ENCODE results near the gene ZNF609. TPM values are rescaled to one million over a fixed set of nuclear protein-coding genes. Genes with fewer than 3 reads are reported as not detected.

The ZNF609 gene
- total and polyA plus RNA-seq, 7 donors = 4.8 to 35.2 (median 29.6) TPM

DNA sequence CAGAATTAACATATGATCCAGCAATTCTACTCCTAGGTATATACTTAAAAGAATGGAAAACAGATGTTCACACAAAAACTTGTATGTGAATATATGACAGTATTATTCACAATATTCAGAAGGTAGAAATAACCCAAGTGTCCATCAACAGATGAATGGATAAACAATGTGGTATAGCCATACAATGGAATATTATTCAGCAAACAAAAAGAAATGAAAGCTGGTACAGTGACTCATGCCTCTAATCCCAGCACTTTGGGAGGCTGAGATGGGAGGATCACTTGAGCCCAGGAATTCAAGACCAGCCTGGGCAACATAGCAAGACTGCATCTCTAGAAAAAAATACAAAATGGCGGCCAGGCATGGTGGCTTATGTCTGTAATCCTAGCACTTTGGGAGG is 185.6 kb downstream of the ZNF609 start:
- TF ChIP-seq POLR2AphosphoS5 (IDR thresholded peaks at IDR 0.05) (no peak), EP300 (IDR thresholded peaks at IDR 0.05) (no peak), POLR2A (IDR thresholded peaks at IDR 0.05) (no peak)
- TF ChIP-seq, protein P1, sequence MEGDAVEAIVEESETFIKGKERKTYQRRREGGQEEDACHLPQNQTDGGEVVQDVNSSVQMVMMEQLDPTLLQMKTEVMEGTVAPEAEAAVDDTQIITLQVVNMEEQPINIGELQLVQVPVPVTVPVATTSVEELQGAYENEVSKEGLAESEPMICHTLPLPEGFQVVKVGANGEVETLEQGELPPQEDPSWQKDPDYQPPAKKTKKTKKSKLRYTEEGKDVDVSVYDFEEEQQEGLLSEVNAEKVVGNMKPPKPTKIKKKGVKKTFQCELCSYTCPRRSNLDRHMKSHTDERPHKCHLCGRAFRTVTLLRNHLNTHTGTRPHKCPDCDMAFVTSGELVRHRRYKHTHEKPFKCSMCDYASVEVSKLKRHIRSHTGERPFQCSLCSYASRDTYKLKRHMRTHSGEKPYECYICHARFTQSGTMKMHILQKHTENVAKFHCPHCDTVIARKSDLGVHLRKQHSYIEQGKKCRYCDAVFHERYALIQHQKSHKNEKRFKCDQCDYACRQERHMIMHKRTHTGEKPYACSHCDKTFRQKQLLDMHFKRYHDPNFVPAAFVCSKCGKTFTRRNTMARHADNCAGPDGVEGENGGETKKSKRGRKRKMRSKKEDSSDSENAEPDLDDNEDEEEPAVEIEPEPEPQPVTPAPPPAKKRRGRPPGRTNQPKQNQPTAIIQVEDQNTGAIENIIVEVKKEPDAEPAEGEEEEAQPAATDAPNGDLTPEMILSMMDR (IDR thresholded peaks at IDR 0.05) = no peak
- DNase-seq = no peak
- H3K27ac ChIP-seq = no peak overlapping the region
- no peak overlapping the region for H3K4me3 ChIP-seq
- intact Hi-C loops (cut with DNase I) = no loop called here
- no peaks in the 10 kb centered on the region for H3K27me3 ChIP-seq
- H3K36me3 ChIP-seq = no peaks in the 10 kb centered on the region
- no peaks in the 10 kb centered on the region for H3K9me3 ChIP-seq
- WGBS, 2 donors = 95 to 100% methylated on average over 1 of the region's 1 CpG
- no peaks in the 10 kb centered on the region for H3K4me1 ChIP-seq

DNA sequence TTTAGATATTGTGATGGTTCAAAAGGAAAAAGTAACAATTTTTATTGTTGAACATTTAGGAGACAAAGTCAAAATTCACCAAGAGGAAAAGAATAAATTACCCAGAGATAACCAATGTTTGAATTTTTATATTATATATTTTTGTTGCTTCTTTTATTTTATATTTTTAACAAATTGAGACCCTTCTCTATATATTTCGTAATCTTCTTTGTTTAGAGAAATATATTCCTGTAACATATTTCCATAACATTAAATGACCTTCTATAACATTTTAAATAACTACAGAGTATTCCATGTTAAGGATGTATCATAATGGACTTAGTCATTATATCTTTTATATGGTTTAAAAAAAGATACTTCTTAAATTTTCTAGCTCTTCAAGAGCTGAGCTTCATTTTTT is 187.0 kb downstream of the ZNF609 start:
- no peaks in the 10 kb centered on the region for H3K36me3 ChIP-seq
- no peak for TF ChIP-seq POLR2AphosphoS5 (IDR thresholded peaks at IDR 0.05)
- TF ChIP-seq, protein P1 (IDR thresholded peaks at IDR 0.05) = no peak
- no peak for DNase-seq
- H3K9me3 ChIP-seq = no peaks in the 10 kb centered on the region
- H3K4me3 ChIP-seq = no peak overlapping the region
- intact Hi-C loops (cut with DNase I) = no loop called here
- H3K27me3 ChIP-seq = no peaks in the 10 kb centered on the region
- 97 to 98% methylated on average over 1 of the region's 1 CpG for WGBS, 2 donors
- H3K4me1 ChIP-seq = peaks cover 0 to 6% (median 1%) of the 10 kb centered on the region in 4 donors
- no peak overlapping the region for H3K27ac ChIP-seq

DNA sequence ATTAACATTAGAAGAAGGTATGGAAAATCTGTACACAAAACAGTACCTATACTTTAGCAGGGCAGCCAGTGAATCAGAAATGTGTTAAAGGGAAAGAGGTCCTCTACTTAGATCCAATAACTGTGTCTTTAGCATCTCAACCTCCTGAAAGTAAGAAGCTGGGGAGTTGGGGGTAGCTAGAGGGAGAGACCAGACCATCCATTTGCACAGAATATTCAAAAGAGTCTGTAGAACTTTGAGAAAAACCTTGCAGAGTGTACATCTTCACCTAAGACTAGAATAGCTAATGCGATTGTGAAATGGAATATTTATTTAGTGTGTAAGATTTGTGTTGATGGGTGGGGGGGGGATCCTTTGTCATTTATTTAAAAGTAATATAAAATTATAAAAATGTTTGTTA is 190.2 kb downstream of the ZNF609 start:
- DNase-seq = no peak
- intact Hi-C loops (cut with DNase I) = no loop called here
- Histone ChIP-seq H3K9me3 (no peaks in the 10 kb centered on the region), H3K27ac (no peak overlapping the region), H3K27me3 (no peaks in the 10 kb centered on the region), H3K4me1 (peaks cover 0 to 13% (median 10%) of the 10 kb centered on the region in 4 donors), H3K36me3 (no peaks in the 10 kb centered on the region), H3K4me3 (no peak overlapping the region)
- no peak for TF ChIP-seq POLR2A (IDR thresholded peaks at IDR 0.05)
- TF ChIP-seq, protein P1 (IDR thresholded peaks at IDR 0.05) = no peak
- TF ChIP-seq POLR2AphosphoS5 (IDR thresholded peaks at IDR 0.05) = no peak
- TF ChIP-seq EP300 (IDR thresholded peaks at IDR 0.05) = no peak
- WGBS, 2 donors = 86 to 91% methylated on average over 1 of the region's 1 CpG

DNA sequence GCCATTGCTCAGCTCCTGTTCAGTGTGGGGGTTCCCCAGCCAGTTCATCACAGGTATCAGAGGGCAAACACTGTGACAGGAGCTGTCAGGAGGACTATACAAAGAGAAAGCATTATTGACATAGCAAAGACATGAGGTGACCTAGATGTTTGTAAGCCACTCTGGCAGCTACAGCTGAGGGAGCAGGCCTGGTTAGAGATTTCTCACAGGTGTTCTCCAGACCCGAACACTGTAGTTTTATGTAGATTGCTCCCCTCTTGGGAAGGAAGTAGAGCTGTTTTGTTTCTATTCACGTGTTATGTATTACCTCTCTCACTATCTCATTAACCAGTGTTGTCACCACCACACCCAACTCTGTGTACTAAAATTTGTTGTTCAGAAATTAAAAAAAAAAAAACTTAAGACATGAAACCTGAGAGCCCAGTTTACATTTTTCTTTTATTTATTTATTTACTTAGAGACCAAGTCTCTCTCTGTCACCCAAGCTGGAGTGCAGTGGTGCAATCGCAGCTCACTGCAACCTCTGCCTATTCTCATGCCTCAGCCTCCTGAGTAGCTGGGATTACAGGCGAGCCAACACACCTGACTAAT is 191.3 kb downstream of the ZNF609 start:
- WGBS, 2 donors = 36 to 48% methylated on average over 4 of the region's 4 CpGs
- intact Hi-C loops (cut with DNase I) = no loop called here
- Histone ChIP-seq H3K27ac (no peak overlapping the region), H3K9me3 (no peaks in the 10 kb centered on the region), H3K27me3 (no peaks in the 10 kb centered on the region), H3K36me3 (no peaks in the 10 kb centered on the region), H3K4me3 (no peak overlapping the region), H3K4me1 (peaks cover 0 to 13% (median 10%) of the 10 kb centered on the region in 4 donors)
- TF ChIP-seq EP300 (IDR thresholded peaks at IDR 0.05) (no peak), POLR2A (IDR thresholded peaks at IDR 0.05) (no peak), POLR2AphosphoS5 (IDR thresholded peaks at IDR 0.05) (no peak)
- TF ChIP-seq, protein P1 (IDR thresholded peaks at IDR 0.05) = no peak
- DNase-seq = no peak

DNA sequence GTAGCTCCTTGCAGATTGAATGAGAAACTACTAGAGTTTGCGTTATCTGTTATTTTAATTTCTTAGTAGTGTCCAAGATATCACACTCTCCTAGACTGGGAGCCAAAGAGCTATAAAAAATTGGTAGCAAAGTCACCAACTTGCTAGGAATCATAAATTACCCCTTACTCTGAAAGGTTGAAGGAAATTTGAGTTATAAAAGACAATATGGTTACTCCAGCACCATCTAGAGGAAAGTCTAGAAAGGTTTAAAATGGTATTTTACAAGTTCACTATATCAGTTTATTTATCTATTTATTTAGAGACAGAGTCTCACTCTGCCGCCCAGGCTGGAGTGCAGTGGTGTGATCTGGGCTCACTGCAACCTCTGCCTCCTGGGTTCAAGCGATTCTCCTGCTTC is 193.4 kb downstream of the ZNF609 start:
- H3K27ac ChIP-seq = no peak overlapping the region
- H3K9me3 ChIP-seq = no peaks in the 10 kb centered on the region
- intact Hi-C loops (cut with DNase I) = no loop called here
- H3K4me1 ChIP-seq = peaks cover 0 to 13% (median 10%) of the 10 kb centered on the region in 4 donors
- DNase-seq = no peak
- no peak overlapping the region for H3K4me3 ChIP-seq
- H3K27me3 ChIP-seq = no peaks in the 10 kb centered on the region
- TF ChIP-seq, protein P1 (IDR thresholded peaks at IDR 0.05) = peak in 2 of 4 experiments; percentile 10 to 36
- no peak for TF ChIP-seq POLR2AphosphoS5 (IDR thresholded peaks at IDR 0.05)
- no peaks in the 10 kb centered on the region for H3K36me3 ChIP-seq
- 46 to 67% methylated on average over 3 of the region's 3 CpGs for WGBS, 2 donors

All from sigmoid colon (tissue), 7 donors.